GM23248 (cell line): ENCODE results near the gene ELP6.

Experiments
- EZH2 ChIP-seq: fragments of 200-600 bp; sonication (generic); IDR thresholded peaks from 2 replicates; pipeline ENCODE4 v1.6.1; 2018; ENCODE audit warnings: antibody characterized with exemption, mild to moderate bottlenecking; ENCODE audit not compliant: insufficient read depth, poor library complexity, severe bottlenecking
- EZH2phosphoT487 ChIP-seq: fragments of 200-600 bp; sonication (generic); IDR thresholded peaks from 2 replicates; pipeline ENCODE4 v1.6.1; 2018; ENCODE audit warnings: antibody characterized with exemption, moderate library complexity, mild to moderate bottlenecking, low read depth; ENCODE audit not compliant: insufficient read depth

DNA sequence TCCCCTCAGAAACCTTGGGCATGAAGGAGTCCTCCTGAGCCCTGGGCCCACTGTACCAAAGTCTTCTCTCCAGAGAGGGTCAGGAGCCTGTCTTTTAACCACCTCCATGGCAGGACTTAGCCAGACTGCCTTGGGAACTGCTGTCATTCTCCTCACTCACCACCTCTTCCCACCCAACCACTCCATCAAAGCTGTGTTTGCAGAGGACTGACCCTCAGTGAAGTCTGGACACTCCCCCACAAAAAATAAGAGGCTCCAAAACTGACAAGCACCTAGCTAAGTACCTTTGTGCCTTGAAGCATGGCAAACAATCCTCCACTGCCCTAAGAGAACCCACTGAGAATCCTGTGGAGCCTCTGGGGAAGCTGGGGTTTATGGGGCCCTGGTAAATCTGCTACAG, 35.5 kb downstream of the ELP6 start:
- no peak for TF ChIP-seq EZH2
- no peak for TF ChIP-seq EZH2phosphoT487
